Tibial artery (tissue), 4 donors: Measurements from ENCODE around the gene ZFX.
A peak's percentile ranks its signal among the peaks of the same experiment; 100 is the strongest.

ENCODE experiments used
- DNase-seq, 2 donors: peaks; one replicate each; pipeline ENCODE4 v3.0.0-alpha.2; 2019
- H3K27ac ChIP-seq, 2 donors: fragments of 200-600 bp; sonication (generic) in 1 of 2; 1 replicate in 1 of 2; 2 replicates in 1 of 2; pipeline ENCODE4 v1.5.1; 2018 to 2019; ENCODE audit warnings: mild to moderate bottlenecking in 1 of 2
- H3K27me3 ChIP-seq, 2 donors: fragments of 200-600 bp; sonication (generic) in 1 of 2; one replicate each; pipeline versions ENCODE4 v1.5.1 to v1.6.0; 2016 to 2019
- H3K36me3 ChIP-seq, 3 donors: fragments of 200-600 bp; sonication (generic) in 2 of 3; one replicate each; pipeline ENCODE4 v1.5.1; 2016 to 2019; ENCODE audit warnings: mild to moderate bottlenecking in 2 of 3
- H3K4me1 ChIP-seq, 4 donors: fragments of 200-600 bp; sonication (generic) in 2 of 4; 1 replicate in 3 of 4; 2 replicates in 1 of 4; pipeline ENCODE4 v1.5.1; 2016 to 2019
- H3K4me3 ChIP-seq, 2 donors: fragments of 200-600 bp; sonication (generic) in 1 of 2; 1 replicate in 1 of 2; 2 replicates in 1 of 2; pipeline ENCODE4 v1.5.1; 2018 to 2019; ENCODE audit warnings: mild to moderate bottlenecking in 2 of 2
- H3K9me3 ChIP-seq, 3 donors: fragments of 200-600 bp; sonication (generic) in 1 of 3; one replicate each; pipeline ENCODE4 v1.5.1; 2016 to 2019
- intact Hi-C: fragments of 100-400 bp; cut with DNase I; formaldehyde crosslinking; loops from one replicate; pipeline ENCODE4 v1.15.0; 2023; ENCODE audit warnings: low total_unique reads
- TF ChIP-seq, protein P1 (sequence below), 2 experiments: fragments of 200-600 bp in 1 of 2; fragments of 450-650 bp in 1 of 2; IDR thresholded peaks; one replicate each; pipeline ENCODE4 v1.5.1; 2017 to 2019; ENCODE audit warnings: antibody characterized with exemption in 2 of 2, mild to moderate bottlenecking in 1 of 2, moderate library complexity in 1 of 2

ZFX gene

DNA sequence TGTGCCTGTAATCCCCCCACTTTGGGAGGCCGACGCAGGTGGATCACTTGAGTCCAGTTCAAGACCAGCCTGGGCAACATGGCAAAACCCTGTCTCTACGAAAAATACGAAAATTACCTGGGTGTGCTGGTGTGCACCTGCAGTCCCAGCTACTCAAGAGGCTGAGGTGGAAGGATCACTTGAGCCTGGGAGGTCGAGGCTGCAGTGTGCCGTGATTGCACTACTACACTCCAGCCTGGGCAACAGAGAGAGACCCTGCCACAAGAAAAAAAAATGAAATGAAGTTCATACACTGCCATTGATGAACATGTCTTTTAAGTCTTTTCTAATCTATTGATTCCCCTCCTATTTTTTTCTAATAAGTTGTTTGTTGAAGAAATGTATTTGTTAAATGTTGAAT lies 5.0 kb upstream of the ZFX start:
- TF ChIP-seq, protein P1, sequence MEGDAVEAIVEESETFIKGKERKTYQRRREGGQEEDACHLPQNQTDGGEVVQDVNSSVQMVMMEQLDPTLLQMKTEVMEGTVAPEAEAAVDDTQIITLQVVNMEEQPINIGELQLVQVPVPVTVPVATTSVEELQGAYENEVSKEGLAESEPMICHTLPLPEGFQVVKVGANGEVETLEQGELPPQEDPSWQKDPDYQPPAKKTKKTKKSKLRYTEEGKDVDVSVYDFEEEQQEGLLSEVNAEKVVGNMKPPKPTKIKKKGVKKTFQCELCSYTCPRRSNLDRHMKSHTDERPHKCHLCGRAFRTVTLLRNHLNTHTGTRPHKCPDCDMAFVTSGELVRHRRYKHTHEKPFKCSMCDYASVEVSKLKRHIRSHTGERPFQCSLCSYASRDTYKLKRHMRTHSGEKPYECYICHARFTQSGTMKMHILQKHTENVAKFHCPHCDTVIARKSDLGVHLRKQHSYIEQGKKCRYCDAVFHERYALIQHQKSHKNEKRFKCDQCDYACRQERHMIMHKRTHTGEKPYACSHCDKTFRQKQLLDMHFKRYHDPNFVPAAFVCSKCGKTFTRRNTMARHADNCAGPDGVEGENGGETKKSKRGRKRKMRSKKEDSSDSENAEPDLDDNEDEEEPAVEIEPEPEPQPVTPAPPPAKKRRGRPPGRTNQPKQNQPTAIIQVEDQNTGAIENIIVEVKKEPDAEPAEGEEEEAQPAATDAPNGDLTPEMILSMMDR (IDR thresholded peaks at IDR 0.05), result no peak
- Histone ChIP-seq H3K27me3 (no peaks in the 10 kb centered on the region), H3K36me3 (no peaks in the 10 kb centered on the region), H3K4me1 (peaks cover 0 to 22% (median 9%) of the 10 kb centered on the region in 4 donors), H3K9me3 (no peaks in the 10 kb centered on the region), H3K4me3 (no peak overlapping the region), H3K27ac (no peak overlapping the region)
- no peak for DNase-seq
- intact Hi-C loops, result no loop called here

DNA sequence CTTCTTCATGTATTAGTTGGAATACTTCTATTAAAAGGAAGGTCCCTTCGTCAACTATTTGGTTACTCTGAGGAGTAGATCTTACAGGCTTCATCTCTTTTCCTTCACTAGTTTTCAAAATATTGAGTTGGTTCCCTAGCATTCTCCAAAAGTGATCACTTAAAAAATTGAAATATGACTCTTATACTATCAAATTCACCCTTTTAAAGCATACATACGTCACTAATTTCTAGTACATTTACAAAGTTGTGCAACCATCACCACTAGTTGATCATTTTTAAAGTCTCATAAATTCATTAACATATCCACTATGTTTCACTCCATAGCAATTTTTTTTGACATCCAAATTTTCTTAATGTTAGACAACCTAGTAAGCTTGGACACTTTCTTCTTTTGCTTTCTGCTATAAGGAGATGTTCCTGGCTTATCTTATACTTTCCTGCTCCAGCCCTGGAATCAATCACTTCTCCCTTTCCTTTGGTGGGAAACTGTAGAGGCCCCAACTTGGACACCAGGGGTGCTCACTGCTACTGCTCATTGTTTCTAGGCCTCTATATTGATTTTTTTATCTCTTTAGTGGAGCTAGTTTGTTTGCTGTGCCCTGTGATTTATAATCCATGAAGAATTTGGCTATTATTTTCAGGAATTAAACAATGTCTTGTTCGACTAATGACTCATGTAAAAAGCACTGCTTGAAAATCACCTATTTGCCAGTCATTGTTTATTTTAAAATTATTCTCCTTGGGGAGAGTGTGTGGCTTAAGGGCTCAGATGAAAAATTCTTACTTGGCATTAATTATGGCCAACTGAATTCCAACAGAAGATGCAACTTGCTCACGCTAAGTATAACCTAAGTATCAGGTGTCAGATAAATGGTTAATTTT lies 4.0 kb upstream of the ZFX start:
- Histone ChIP-seq H3K9me3 (no peaks in the 10 kb centered on the region), H3K27me3 (no peaks in the 10 kb centered on the region), H3K27ac (peak overlapping the region; percentile 97 to 98), H3K36me3 (no peaks in the 10 kb centered on the region), H3K4me3 (no peak overlapping the region), H3K4me1 (peaks cover 0 to 22% (median 9%) of the 10 kb centered on the region in 4 donors)
- TF ChIP-seq, protein P1 (IDR thresholded peaks at IDR 0.05), result no peak
- no peak for DNase-seq
- intact Hi-C loops, result no loop called here

DNA sequence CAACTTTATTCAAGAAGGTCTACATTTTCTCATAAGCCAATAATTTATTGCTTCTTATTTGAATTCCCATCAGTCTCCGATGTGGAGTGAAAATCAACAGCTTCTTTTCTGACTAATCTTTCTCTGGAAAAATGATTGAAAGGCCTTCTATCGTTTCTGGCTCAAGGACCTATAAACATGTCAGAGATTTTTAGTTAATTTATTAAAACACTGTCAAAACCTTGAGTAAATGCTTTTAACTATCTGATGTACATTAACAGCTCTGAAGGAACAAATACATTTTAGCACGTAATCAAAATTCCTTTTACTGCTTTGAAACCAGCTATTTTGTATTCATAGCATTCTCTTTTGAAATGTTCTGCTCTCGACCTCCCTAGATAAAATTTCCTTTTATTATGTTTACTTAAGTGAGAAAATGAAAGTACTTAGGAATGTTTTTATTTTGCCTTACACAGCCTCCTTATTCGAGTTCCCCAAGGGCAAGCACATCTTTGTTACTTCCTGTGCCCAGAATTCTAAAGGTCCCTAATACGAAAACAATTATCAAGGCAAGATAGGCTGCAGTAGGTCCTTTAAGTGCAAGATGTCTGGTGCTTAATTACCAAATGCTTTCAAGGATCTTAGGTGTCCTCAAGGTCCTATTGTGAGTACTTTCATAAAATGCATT lies 3.1 kb upstream of the ZFX start:
- DNase-seq, result no peak
- H3K4me3 ChIP-seq, result no peak overlapping the region

DNA sequence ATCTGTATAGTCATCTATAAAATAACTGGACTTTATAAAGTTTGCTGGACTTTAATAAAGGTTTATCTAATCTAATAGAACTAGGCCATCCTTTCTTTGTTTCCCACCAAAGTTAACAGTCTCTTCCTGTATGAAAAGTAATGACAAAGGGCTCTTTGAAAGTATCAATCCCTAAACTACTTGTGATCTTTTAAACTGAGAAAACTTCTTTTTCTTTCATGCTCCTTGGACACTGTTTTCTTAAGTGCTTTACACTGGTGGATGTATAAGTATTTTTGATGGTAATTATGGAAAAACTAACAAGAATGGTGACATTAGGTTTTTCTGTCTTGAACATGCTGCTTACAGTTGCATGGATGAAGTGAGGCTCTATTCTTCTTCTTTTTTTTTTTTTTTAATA lies 2.4 kb upstream of the ZFX start:
- no peak for DNase-seq
- intact Hi-C loops, result no loop called here
- Histone ChIP-seq H3K4me1 (peaks cover 0 to 28% (median 15%) of the 10 kb centered on the region in 4 donors), H3K36me3 (no peaks in the 10 kb centered on the region), H3K9me3 (no peaks in the 10 kb centered on the region), H3K4me3 (no peak overlapping the region), H3K27ac (peak overlapping the region; percentile 97 to 98), H3K27me3 (no peaks in the 10 kb centered on the region)
- TF ChIP-seq, protein P1 (IDR thresholded peaks at IDR 0.05), result no peak

More for the DNA sequence above, 3.1 kb upstream of the ZFX start:
- TF ChIP-seq, protein P1 (IDR thresholded peaks at IDR 0.05), result no peak
- Histone ChIP-seq H3K27me3 (no peaks in the 10 kb centered on the region), H3K4me1 (peaks cover 0 to 22% (median 13%) of the 10 kb centered on the region in 4 donors), H3K27ac (peak overlapping the region; percentile 97 to 98), H3K9me3 (no peaks in the 10 kb centered on the region), H3K36me3 (no peaks in the 10 kb centered on the region)
- intact Hi-C loops, result no loop called here

DNA sequence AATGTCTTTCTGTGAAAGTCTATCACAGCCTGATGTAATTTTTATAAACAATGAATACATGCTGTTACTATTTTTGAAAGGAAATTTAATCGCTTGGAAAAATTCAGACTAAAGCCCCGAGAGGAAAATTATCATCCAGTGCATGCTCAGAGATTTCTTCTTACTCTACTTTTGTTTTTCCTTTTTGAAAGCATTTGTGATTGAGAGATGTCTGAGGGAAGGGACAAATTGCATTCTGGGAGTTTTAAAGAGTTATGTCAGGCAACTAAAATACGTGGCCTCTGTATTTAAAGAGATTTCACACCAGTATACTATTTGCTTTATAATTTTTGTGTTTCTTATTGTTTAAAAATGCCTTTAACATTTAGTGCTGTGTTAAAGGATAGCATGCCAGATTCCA lies 1.4 kb upstream of the ZFX start:
- Histone ChIP-seq H3K27ac (peak overlapping the region; percentile 97 to 98), H3K36me3 (no peaks in the 10 kb centered on the region), H3K4me3 (peak overlapping the region; percentile 66 to 72), H3K9me3 (no peaks in the 10 kb centered on the region), H3K27me3 (no peaks in the 10 kb centered on the region), H3K4me1 (peaks cover 0 to 37% (median 20%) of the 10 kb centered on the region in 4 donors)
- intact Hi-C loops, result no loop called here
- TF ChIP-seq, protein P1 (IDR thresholded peaks at IDR 0.05), result no peak
- DNase-seq, result no peak
